RWPE2 (cell line): ENCODE data around the gene PRPF39.

Source experiments
- ATAC-seq: fragments of 200-7000 bp; cut with Tn5 transposase; 3 replicates; pipeline ENCODE4 v1.9.1; 2021; ENCODE audit warnings: low read depth
- DNase-seq: peaks from one replicate; pipeline ENCODE4 v3.0.0-alpha.2; 2020; ENCODE audit warnings: low spot score
- H3K27ac ChIP-seq: fragments of 450-650 bp; 2 replicates; pipeline ENCODE4 v1.5.1; 2017; ENCODE audit warnings: mild to moderate bottlenecking; ENCODE audit not compliant: poor library complexity, severe bottlenecking
- H3K27me3 ChIP-seq: fragments of 250-450 bp; sonication (Bioruptor Pico); 2 replicates; pipeline ENCODE4 v1.5.1; 2021; ENCODE audit warnings: mild to moderate bottlenecking, moderate library complexity; ENCODE audit not compliant: insufficient read depth, poor library complexity, severe bottlenecking
- H3K36me3 ChIP-seq: fragments of 250-450 bp; sonication (Bioruptor Pico); 2 replicates; pipeline ENCODE4 v1.5.1; 2020; ENCODE audit warnings: low read depth, mild to moderate bottlenecking, moderate library complexity
- H3K4me1 ChIP-seq: fragments of 250-450 bp; sonication (Bioruptor Pico); 2 replicates; pipeline ENCODE4 v1.5.1; 2021; ENCODE audit warnings: mild to moderate bottlenecking, moderate library complexity; ENCODE audit not compliant: insufficient read depth, poor library complexity, severe bottlenecking
- H3K4me3 ChIP-seq: fragments of 250-450 bp; sonication (Bioruptor Pico); 2 replicates; pipeline ENCODE4 v1.5.1; 2021; ENCODE audit warnings: mild to moderate bottlenecking, moderate library complexity; ENCODE audit not compliant: severe bottlenecking
- H3K9me3 ChIP-seq: fragments of 250-450 bp; sonication (Bioruptor Pico); 2 replicates; pipeline ENCODE4 v1.5.1; 2021; ENCODE audit warnings: mild to moderate bottlenecking, moderate library complexity; ENCODE audit not compliant: severe bottlenecking
- TF ChIP-seq, protein P1 (sequence below): fragments of 450-650 bp; IDR thresholded peaks from one replicate; pipeline ENCODE4 v1.5.1; 2017; ENCODE audit warnings: mild to moderate bottlenecking, moderate library complexity; ENCODE audit not compliant: poor library complexity, severe bottlenecking

The PRPF39 gene

DNA sequence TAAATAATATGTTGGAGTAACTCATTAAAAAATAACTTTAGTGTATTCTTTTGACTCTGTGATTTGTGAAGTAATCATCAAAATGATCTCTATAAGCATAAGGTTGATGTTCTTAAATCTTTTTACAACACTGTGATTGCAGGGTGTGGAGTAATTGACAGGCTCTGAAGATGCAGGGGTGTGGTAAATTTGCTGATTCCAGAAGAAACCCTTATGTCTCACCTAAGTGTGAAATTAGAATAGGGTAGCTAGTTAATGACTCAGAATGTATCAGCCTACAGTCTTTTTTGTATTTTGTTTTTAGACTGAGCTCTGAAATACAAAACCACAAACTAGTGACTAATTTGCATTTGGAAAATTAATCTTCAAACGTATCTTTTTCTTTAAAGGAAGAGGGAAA lies 5.9 kb downstream of the PRPF39 start:
- Histone ChIP-seq H3K4me1 (peaks cover 48% of the 10 kb centered on the region), H3K27me3 (no peaks in the 10 kb centered on the region), H3K27ac (peak overlapping the region; percentile 41), H3K4me3 (no peak overlapping the region), H3K9me3 (no peaks in the 10 kb centered on the region), H3K36me3 (peaks cover 44% of the 10 kb centered on the region)
- TF ChIP-seq, protein P1, sequence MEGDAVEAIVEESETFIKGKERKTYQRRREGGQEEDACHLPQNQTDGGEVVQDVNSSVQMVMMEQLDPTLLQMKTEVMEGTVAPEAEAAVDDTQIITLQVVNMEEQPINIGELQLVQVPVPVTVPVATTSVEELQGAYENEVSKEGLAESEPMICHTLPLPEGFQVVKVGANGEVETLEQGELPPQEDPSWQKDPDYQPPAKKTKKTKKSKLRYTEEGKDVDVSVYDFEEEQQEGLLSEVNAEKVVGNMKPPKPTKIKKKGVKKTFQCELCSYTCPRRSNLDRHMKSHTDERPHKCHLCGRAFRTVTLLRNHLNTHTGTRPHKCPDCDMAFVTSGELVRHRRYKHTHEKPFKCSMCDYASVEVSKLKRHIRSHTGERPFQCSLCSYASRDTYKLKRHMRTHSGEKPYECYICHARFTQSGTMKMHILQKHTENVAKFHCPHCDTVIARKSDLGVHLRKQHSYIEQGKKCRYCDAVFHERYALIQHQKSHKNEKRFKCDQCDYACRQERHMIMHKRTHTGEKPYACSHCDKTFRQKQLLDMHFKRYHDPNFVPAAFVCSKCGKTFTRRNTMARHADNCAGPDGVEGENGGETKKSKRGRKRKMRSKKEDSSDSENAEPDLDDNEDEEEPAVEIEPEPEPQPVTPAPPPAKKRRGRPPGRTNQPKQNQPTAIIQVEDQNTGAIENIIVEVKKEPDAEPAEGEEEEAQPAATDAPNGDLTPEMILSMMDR, result no peak
- no peak for DNase-seq
- peak; percentile 86 for ATAC-seq

DNA sequence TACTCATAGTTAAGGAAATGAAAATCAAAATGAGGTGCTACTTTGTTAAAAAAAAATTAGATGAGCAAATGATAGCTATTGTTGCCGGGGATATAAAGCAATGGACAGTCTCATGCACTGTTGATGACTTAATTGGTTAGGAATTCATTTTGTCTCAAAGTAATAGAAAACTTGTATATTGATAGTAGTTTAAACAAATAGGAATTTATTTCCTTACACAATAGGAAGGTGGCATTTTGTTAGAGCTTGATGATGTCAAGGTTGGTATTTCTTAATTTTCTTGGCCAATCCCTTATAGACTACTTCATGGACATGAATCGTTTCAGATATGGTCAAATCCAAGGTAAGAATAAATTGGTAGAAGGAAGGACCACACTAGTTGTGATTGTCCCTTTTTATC lies 7.8 kb downstream of the PRPF39 start:
- peak; percentile 66 for ATAC-seq
- peaks cover 40% of the 10 kb centered on the region for H3K4me1 ChIP-seq

DNA sequence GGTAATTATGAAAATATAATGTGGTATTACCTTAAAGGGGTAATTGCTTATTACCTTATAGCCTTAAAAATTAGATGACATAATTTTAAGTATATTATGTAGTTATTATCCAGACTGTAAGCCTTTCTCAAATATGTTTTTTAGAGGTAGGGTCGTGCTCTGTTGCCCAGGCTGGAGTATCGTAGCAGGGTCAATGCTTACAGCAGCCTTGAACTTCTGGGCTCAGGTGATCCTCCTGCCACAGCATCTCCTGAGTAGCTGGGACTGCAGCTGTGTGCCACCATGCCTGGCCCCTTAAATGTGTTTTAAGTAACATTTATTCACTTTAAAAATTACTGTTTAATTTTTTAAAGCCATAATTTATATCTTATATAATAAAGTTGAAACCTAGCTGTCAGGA lies 10.4 kb downstream of the PRPF39 start:
- Histone ChIP-seq H3K9me3 (no peaks in the 10 kb centered on the region), H3K4me1 (peaks cover 24% of the 10 kb centered on the region), H3K4me3 (no peak overlapping the region), H3K27ac (no peak overlapping the region), H3K36me3 (peaks cover 75% of the 10 kb centered on the region), H3K27me3 (no peaks in the 10 kb centered on the region)
- TF ChIP-seq, protein P1, result no peak
- ATAC-seq (no peak), DNase-seq (no peak)

More for the DNA sequence above, 7.8 kb downstream of the PRPF39 start:
- Histone ChIP-seq H3K27me3 (no peaks in the 10 kb centered on the region), H3K36me3 (peaks cover 59% of the 10 kb centered on the region), H3K9me3 (no peaks in the 10 kb centered on the region), H3K4me3 (no peak overlapping the region), H3K27ac (peak overlapping the region; percentile 41)
- TF ChIP-seq, protein P1, result no peak
- DNase-seq, result no peak

DNA sequence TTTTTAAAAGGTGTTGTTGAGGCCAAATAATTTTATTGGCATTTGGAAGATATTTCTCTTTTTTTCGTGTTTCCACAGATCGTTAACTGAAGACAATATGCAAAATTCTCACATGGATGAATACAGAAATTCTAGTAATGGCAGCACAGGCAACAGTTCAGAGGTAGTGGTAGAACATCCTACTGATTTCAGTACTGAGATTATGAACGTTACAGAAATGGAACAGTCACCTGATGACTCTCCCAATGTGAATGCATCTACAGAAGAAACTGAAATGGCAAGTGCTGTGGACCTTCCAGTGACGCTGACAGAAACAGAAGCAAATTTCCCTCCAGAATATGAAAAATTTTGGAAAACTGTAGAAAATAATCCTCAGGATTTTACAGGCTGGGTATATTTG lies 11.2 kb downstream of the PRPF39 start:
- H3K27me3 ChIP-seq, result no peaks in the 10 kb centered on the region
- no peaks in the 10 kb centered on the region for H3K9me3 ChIP-seq
- no peak for ATAC-seq
- peaks cover 80% of the 10 kb centered on the region for H3K36me3 ChIP-seq
- no peak for DNase-seq
- peaks cover 15% of the 10 kb centered on the region for H3K4me1 ChIP-seq
- H3K4me3 ChIP-seq, result no peak overlapping the region
- no peak overlapping the region for H3K27ac ChIP-seq
- TF ChIP-seq, protein P1, result no peak

DNA sequence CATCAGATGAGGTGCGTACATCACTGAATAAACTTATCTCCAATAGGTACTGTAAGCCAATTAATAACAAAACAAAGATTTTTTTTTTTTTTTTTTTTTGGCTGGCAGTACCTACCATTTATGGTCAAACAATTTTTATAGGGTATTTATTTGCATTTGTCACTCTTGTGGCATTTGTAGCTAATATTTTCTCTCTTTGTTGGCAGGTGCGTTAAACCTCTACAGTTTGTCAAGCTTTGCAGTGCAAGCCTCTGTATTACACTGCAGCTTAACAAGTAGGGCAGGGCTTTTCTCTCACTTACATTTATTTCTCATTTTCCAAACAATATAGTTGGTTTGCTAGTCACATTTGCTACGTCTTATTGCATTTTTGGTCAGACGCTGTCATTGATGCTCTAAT lies 12.3 kb downstream of the PRPF39 start:
- Histone ChIP-seq H3K27ac (no peak overlapping the region), H3K36me3 (peaks cover 85% of the 10 kb centered on the region), H3K4me3 (no peak overlapping the region), H3K9me3 (no peaks in the 10 kb centered on the region), H3K4me1 (peaks cover 5% of the 10 kb centered on the region), H3K27me3 (no peaks in the 10 kb centered on the region)
- TF ChIP-seq, protein P1, result no peak
- ATAC-seq, result no peak
- no peak for DNase-seq
